Measurements from ENCODE around the gene PPP2R5D. TPM values are rescaled to one million over a fixed set of nuclear protein-coding genes. Genes with fewer than 3 reads are reported as not detected.
A peak's percentile ranks its signal among the peaks of the same experiment; 100 is the strongest.

The PPP2R5D gene
- total and polyA plus RNA-seq, 4 donors: 6.7 to 13.9 (median 13.2) TPM

- TF ChIP-seq, protein P1, sequence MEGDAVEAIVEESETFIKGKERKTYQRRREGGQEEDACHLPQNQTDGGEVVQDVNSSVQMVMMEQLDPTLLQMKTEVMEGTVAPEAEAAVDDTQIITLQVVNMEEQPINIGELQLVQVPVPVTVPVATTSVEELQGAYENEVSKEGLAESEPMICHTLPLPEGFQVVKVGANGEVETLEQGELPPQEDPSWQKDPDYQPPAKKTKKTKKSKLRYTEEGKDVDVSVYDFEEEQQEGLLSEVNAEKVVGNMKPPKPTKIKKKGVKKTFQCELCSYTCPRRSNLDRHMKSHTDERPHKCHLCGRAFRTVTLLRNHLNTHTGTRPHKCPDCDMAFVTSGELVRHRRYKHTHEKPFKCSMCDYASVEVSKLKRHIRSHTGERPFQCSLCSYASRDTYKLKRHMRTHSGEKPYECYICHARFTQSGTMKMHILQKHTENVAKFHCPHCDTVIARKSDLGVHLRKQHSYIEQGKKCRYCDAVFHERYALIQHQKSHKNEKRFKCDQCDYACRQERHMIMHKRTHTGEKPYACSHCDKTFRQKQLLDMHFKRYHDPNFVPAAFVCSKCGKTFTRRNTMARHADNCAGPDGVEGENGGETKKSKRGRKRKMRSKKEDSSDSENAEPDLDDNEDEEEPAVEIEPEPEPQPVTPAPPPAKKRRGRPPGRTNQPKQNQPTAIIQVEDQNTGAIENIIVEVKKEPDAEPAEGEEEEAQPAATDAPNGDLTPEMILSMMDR (IDR thresholded peaks at IDR 0.05; ENCODE audit: low read depth, low read length, missing input control): no peak
- TF ChIP-seq FOXA2 (IDR thresholded peaks at IDR 0.05) (no peak), HNF4A (conservative IDR thresholded peaks at IDR 0.05) (no peak), FOXA1 (IDR thresholded peaks at IDR 0.05) (no peak), YY1 (IDR thresholded peaks at IDR 0.05) (no peak), JUND (IDR thresholded peaks at IDR 0.05) (no peak), MAX (IDR thresholded peaks at IDR 0.05) (no peak)
Measured at GRCh38 chr6:42963179-42963854, 21.1 kb upstream of the PPP2R5D start (continued).

- WGBS: 93% methylated on average over 9 of the region's 9 CpGs
- H3K36me3 ChIP-seq (ENCODE audit: control insufficient read depth in 4 of 4, insufficient read depth in 3 of 4, low read depth in 1 of 4, low read length in 3 of 4): peaks cover 10 to 41% (median 26%) of the 10 kb centered on the region in 4 donors
- no peak overlapping the region for H3K27ac ChIP-seq (ENCODE audit: low read depth in 1 of 2, low read length in 2 of 2)
- H3K27me3 ChIP-seq (ENCODE audit: control insufficient read depth in 4 of 4, insufficient read depth in 4 of 4, low read length in 3 of 4): no peaks in the 10 kb centered on the region
- no peak overlapping the region for H3K9ac ChIP-seq (ENCODE audit: low read depth in 1 of 2, low read length in 2 of 2)
- H3K4me3 ChIP-seq (ENCODE audit: low read depth in 1 of 3, low read length in 3 of 3): no peak overlapping the region
- no peak for DNase-seq (ENCODE audit: low spot score)
- no peak for TF ChIP-seq NR2F2 (IDR thresholded peaks at IDR 0.05)
- TF ChIP-seq GABPA (IDR thresholded peaks at IDR 0.05 in 1 of 2, conservative IDR thresholded peaks at IDR 0.05 in 1 of 2): no peak
- TF ChIP-seq SP1 (IDR thresholded peaks at IDR 0.05): no peak
- peak in 1 of 2 donors; percentile 23 for TF ChIP-seq RAD21 (IDR thresholded peaks at IDR 0.05)
- H3K4me1 ChIP-seq (ENCODE audit: control insufficient read depth in 4 of 4, insufficient read depth in 4 of 4, low read length in 3 of 4): peaks cover 3 to 33% (median 26%) of the 10 kb centered on the region in 4 donors
- H3K9me3 ChIP-seq (ENCODE audit: control insufficient read depth in 4 of 4, low read length in 3 of 4): no peaks in the 10 kb centered on the region
Measured at GRCh38 chr6:42963855-42964605, 20.3 kb upstream of the PPP2R5D start.

GRCh38 chr6:42966571-42966970 lies 17.8 kb upstream of the PPP2R5D start:
- H3K27me3 ChIP-seq (ENCODE audit: control insufficient read depth in 4 of 4, insufficient read depth in 4 of 4, low read length in 3 of 4): no peaks in the 10 kb centered on the region
- no peak overlapping the region for H3K9ac ChIP-seq (ENCODE audit: low read depth in 1 of 2, low read length in 2 of 2)
- H3K9me3 ChIP-seq (ENCODE audit: control insufficient read depth in 4 of 4, low read length in 3 of 4): no peaks in the 10 kb centered on the region
- H3K36me3 ChIP-seq (ENCODE audit: control insufficient read depth in 4 of 4, insufficient read depth in 3 of 4, low read depth in 1 of 4, low read length in 3 of 4): peaks cover 10 to 44% (median 28%) of the 10 kb centered on the region in 4 donors
- TF ChIP-seq, protein P2, sequence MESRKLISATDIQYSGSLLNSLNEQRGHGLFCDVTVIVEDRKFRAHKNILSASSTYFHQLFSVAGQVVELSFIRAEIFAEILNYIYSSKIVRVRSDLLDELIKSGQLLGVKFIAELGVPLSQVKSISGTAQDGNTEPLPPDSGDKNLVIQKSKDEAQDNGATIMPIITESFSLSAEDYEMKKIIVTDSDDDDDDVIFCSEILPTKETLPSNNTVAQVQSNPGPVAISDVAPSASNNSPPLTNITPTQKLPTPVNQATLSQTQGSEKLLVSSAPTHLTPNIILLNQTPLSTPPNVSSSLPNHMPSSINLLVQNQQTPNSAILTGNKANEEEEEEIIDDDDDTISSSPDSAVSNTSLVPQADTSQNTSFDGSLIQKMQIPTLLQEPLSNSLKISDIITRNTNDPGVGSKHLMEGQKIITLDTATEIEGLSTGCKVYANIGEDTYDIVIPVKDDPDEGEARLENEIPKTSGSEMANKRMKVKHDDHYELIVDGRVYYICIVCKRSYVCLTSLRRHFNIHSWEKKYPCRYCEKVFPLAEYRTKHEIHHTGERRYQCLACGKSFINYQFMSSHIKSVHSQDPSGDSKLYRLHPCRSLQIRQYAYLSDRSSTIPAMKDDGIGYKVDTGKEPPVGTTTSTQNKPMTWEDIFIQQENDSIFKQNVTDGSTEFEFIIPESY (IDR thresholded peaks at IDR 0.05): no peak
- no peak for TF ChIP-seq EGR1 (IDR thresholded peaks at IDR 0.05; ENCODE audit: low read depth in 2 of 2)
- TF ChIP-seq YY1 (IDR thresholded peaks at IDR 0.05): no peak
- TF ChIP-seq JUND (IDR thresholded peaks at IDR 0.05): no peak
- H3K27ac ChIP-seq (ENCODE audit: low read depth in 1 of 2, low read length in 2 of 2): no peak overlapping the region
- H3K4me1 ChIP-seq (ENCODE audit: control insufficient read depth in 4 of 4, insufficient read depth in 4 of 4, low read length in 3 of 4): peaks cover 2 to 23% (median 13%) of the 10 kb centered on the region in 4 donors
- 76% methylated on average over 7 of the region's 7 CpGs for WGBS
- DNase-seq (ENCODE audit: low spot score): no peak
- no peak overlapping the region for H3K4me3 ChIP-seq (ENCODE audit: low read depth in 1 of 3, low read length in 3 of 3)
